SU-DHL-6 (cell line): Measurements from ENCODE around the gene SMAD3.

ENCODE experiments used
- EZH2phosphoT487 ChIP-seq: fragments of 200-600 bp; sonication (generic), shearing (Covaris generic); conservative IDR thresholded peaks from 2 replicates; pipeline ENCODE4 v1.6.1; 2018; ENCODE audit warnings: mild to moderate bottlenecking, antibody characterized with exemption, low read length, moderate library complexity, mixed read lengths
- TF ChIP-seq, protein P1 (sequence below): fragments of 200-600 bp; sonication (generic); IDR thresholded peaks from one replicate; pipeline ENCODE4 v1.5.1; 2017; ENCODE audit warnings: antibody characterized with exemption, mild to moderate bottlenecking, low read length, moderate library complexity; ENCODE audit not compliant: insufficient read depth, poor library complexity, severe bottlenecking

DNA sequence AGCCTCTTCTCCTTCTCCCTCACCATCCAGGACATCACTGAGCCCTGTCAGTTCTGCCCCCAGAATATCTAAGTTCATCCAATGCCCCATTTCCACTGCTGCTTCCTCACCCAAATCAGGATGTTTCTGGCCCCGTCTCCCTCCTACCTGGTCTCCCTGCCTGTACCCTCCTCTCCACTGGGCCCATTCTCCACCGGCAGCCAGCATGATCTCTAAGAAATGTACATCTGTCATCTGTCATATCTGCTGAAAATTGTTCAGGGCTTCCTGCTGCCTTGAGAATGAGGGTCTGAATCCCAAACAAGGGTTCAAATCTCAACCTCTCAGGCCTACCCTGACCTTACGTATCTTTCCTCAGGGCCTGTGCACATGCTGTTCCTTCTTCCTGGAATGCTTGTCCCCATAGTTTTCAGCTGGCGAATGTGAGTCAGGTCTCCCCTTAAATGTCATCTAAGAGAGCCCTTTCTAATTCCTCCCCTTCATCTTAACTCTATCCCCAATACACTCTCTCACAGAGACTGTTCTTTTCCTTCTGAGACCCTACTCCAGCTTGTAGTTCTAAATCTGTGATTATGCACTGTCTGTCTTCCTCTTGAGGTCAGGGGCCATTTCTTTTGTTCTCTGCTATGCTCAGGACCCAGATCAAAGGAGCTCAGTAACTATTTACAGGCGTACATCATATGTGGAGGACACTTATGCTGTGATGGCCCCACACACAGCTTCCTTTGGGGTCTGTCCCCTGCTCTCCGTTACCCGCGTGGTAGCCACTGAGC lies 40.8 kb downstream of the SMAD3 start:
- TF ChIP-seq, protein P1, sequence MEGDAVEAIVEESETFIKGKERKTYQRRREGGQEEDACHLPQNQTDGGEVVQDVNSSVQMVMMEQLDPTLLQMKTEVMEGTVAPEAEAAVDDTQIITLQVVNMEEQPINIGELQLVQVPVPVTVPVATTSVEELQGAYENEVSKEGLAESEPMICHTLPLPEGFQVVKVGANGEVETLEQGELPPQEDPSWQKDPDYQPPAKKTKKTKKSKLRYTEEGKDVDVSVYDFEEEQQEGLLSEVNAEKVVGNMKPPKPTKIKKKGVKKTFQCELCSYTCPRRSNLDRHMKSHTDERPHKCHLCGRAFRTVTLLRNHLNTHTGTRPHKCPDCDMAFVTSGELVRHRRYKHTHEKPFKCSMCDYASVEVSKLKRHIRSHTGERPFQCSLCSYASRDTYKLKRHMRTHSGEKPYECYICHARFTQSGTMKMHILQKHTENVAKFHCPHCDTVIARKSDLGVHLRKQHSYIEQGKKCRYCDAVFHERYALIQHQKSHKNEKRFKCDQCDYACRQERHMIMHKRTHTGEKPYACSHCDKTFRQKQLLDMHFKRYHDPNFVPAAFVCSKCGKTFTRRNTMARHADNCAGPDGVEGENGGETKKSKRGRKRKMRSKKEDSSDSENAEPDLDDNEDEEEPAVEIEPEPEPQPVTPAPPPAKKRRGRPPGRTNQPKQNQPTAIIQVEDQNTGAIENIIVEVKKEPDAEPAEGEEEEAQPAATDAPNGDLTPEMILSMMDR, result no peak
- no peak for TF ChIP-seq EZH2phosphoT487
